Tibial artery (tissue), 4 donors: ENCODE data around the gene PLXNB1.

Experiments used
- DNase-seq, 2 donors: peaks; one replicate each; pipeline ENCODE4 v3.0.0-alpha.2; 2019
- H3K27ac ChIP-seq, 2 donors: fragments of 200-600 bp; sonication (generic) in 1 of 2; 1 replicate in 1 of 2; 2 replicates in 1 of 2; pipeline ENCODE4 v1.5.1; 2018 to 2019; ENCODE audit warnings: mild to moderate bottlenecking in 1 of 2
- H3K27me3 ChIP-seq, 2 donors: fragments of 200-600 bp; sonication (generic) in 1 of 2; one replicate each; pipeline versions ENCODE4 v1.5.1 to v1.6.0; 2016 to 2019
- H3K36me3 ChIP-seq, 3 donors: fragments of 200-600 bp; sonication (generic) in 2 of 3; one replicate each; pipeline ENCODE4 v1.5.1; 2016 to 2019; ENCODE audit warnings: mild to moderate bottlenecking in 2 of 3
- H3K4me1 ChIP-seq, 4 donors: fragments of 200-600 bp; sonication (generic) in 2 of 4; 1 replicate in 3 of 4; 2 replicates in 1 of 4; pipeline ENCODE4 v1.5.1; 2016 to 2019
- H3K4me3 ChIP-seq, 2 donors: fragments of 200-600 bp; sonication (generic) in 1 of 2; 1 replicate in 1 of 2; 2 replicates in 1 of 2; pipeline ENCODE4 v1.5.1; 2018 to 2019; ENCODE audit warnings: mild to moderate bottlenecking in 2 of 2
- H3K9me3 ChIP-seq, 3 donors: fragments of 200-600 bp; sonication (generic) in 1 of 3; one replicate each; pipeline ENCODE4 v1.5.1; 2016 to 2019
- intact Hi-C: fragments of 100-400 bp; cut with DNase I; formaldehyde crosslinking; loops from one replicate; pipeline ENCODE4 v1.15.0; 2023; ENCODE audit warnings: low total_unique reads
- TF ChIP-seq, protein P1 (sequence below), 2 experiments: fragments of 200-600 bp in 1 of 2; fragments of 450-650 bp in 1 of 2; IDR thresholded peaks; one replicate each; pipeline ENCODE4 v1.5.1; 2017 to 2019; ENCODE audit warnings: antibody characterized with exemption in 2 of 2, mild to moderate bottlenecking in 1 of 2, moderate library complexity in 1 of 2

The PLXNB1 gene

GRCh38 chr3:48439820-48440589 is 10.1 kb upstream of the PLXNB1 start, which contains the start of the genes CCDC51 and TMA7:
TSS of gene CCDC51 (minus strand) at chr3:48440119. CDS start at chr3:48435128, 4,991 bp downstream.
TSS of gene TMA7 (plus strand) at chr3:48440257. CDS start at chr3:48440297, 40 bp downstream.
- Histone ChIP-seq H3K4me1 (peaks cover 5 to 36% (median 18%) of the 10 kb centered on the region in 4 donors), H3K4me3 (peak within 1 kb of the TSS; percentile 84 to 96), H3K27ac (peak within 1 kb of the TSS; percentile 93 to 94), H3K27me3 (no peaks in the 10 kb centered on the region), H3K9me3 (no peaks in the 10 kb centered on the region), H3K36me3 (peaks cover 7 to 33% (median 29%) of the 10 kb centered on the region in 3 donors)
- TF ChIP-seq, protein P1, sequence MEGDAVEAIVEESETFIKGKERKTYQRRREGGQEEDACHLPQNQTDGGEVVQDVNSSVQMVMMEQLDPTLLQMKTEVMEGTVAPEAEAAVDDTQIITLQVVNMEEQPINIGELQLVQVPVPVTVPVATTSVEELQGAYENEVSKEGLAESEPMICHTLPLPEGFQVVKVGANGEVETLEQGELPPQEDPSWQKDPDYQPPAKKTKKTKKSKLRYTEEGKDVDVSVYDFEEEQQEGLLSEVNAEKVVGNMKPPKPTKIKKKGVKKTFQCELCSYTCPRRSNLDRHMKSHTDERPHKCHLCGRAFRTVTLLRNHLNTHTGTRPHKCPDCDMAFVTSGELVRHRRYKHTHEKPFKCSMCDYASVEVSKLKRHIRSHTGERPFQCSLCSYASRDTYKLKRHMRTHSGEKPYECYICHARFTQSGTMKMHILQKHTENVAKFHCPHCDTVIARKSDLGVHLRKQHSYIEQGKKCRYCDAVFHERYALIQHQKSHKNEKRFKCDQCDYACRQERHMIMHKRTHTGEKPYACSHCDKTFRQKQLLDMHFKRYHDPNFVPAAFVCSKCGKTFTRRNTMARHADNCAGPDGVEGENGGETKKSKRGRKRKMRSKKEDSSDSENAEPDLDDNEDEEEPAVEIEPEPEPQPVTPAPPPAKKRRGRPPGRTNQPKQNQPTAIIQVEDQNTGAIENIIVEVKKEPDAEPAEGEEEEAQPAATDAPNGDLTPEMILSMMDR (IDR thresholded peaks at IDR 0.05) = no peak
- intact Hi-C loops = loop anchor here (10.0 kb wide), 2 partner anchors 135 to 205 kb away; partner anchors contain the start of gene NME6
- DNase-seq = peak; percentile 99

DNA sequence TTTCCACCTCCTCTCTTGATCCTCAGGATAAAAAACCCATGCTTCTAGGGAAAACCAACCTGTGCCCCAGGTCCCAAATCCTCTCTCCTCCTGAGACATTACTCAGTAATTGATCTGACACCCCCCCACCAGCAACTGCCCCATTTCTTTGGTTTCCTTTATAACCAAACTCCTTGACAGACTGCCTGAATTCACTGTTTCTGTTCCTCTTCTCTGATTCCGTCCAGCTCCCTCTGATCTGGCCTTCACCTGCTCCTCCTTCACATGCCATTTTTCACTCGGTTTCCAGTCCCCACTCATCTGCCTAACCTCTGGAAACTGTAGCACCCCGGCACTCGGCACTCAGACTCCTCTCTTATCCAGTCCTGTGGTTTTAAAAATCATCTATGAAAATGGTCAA is 7.9 kb upstream of the PLXNB1 start:
- Histone ChIP-seq H3K27ac (no peak overlapping the region), H3K36me3 (peaks cover 0 to 24% (median 10%) of the 10 kb centered on the region in 3 donors)
- no peak for DNase-seq

GRCh38 chr3:48436855-48437254 is 7.0 kb upstream of the PLXNB1 start:
- DNase-seq = no peak
- no peak overlapping the region for H3K4me3 ChIP-seq
- intact Hi-C loops = loop anchor here (2.0 to 10.0 kb wide), 4 partner anchors 36 to 202 kb away; partner anchors contain the start of gene NME6
- TF ChIP-seq, protein P1 (IDR thresholded peaks at IDR 0.05) = no peak
- H3K4me1 ChIP-seq = peaks cover 5 to 54% (median 40%) of the 10 kb centered on the region in 4 donors
- H3K27me3 ChIP-seq = no peaks in the 10 kb centered on the region
- H3K36me3 ChIP-seq = peaks cover 0 to 19% (median 3%) of the 10 kb centered on the region in 3 donors
- no peak overlapping the region for H3K27ac ChIP-seq
- no peaks in the 10 kb centered on the region for H3K9me3 ChIP-seq

More for the DNA sequence above, 7.9 kb upstream of the PLXNB1 start:
- intact Hi-C loops = loop anchor here (2.0 to 10.0 kb wide), 4 partner anchors 37 to 203 kb away; partner anchors contain the start of gene NME6
- Histone ChIP-seq H3K27me3 (no peaks in the 10 kb centered on the region), H3K4me3 (no peak overlapping the region), H3K9me3 (no peaks in the 10 kb centered on the region), H3K4me1 (peaks cover 5 to 58% (median 37%) of the 10 kb centered on the region in 4 donors)
- TF ChIP-seq, protein P1 (IDR thresholded peaks at IDR 0.05) = no peak

DNA sequence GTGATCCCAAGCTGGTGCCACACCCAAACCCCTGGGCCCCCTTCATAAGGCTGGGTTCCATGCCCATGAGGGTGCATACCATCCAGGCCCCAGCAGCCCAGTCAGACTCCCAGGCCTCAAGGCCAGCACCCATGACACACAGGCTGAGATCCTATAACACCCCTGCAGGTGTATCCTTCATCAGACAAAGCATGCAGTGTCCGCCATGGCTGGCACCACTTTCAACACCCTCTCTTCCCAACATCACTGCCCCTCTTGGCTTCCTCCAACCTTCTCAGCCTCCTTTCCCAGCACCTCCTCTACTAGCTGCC is 6.5 kb upstream of the PLXNB1 start:
- peaks cover 5 to 50% (median 38%) of the 10 kb centered on the region in 4 donors for H3K4me1 ChIP-seq
- no peak for DNase-seq
- no peak overlapping the region for H3K4me3 ChIP-seq
- H3K27me3 ChIP-seq = no peaks in the 10 kb centered on the region
- peaks cover 0 to 15% (median 0%) of the 10 kb centered on the region in 3 donors for H3K36me3 ChIP-seq
- no peaks in the 10 kb centered on the region for H3K9me3 ChIP-seq
- TF ChIP-seq, protein P1 (IDR thresholded peaks at IDR 0.05) = no peak
- intact Hi-C loops = loop anchor here (2.0 to 10.0 kb wide), 4 partner anchors 36 to 202 kb away; partner anchors contain the start of gene NME6
- H3K27ac ChIP-seq = peak overlapping the region; percentile 93 to 99

GRCh38 chr3:48435774-48436476 is 6.0 kb upstream of the PLXNB1 start:
- peak overlapping the region; percentile 93 to 99 for H3K27ac ChIP-seq
- intact Hi-C loops = loop anchor here (2.0 to 10.0 kb wide), 4 partner anchors 35 to 201 kb away; partner anchors contain the start of gene NME6
- TF ChIP-seq, protein P1 (IDR thresholded peaks at IDR 0.05) = peak; percentile 98 to 100
- no peaks in the 10 kb centered on the region for H3K27me3 ChIP-seq
- DNase-seq = peak; percentile 88 to 92
- H3K9me3 ChIP-seq = no peaks in the 10 kb centered on the region
- H3K36me3 ChIP-seq = peaks cover 0 to 15% (median 0%) of the 10 kb centered on the region in 3 donors
- peaks cover 5 to 48% (median 35%) of the 10 kb centered on the region in 4 donors for H3K4me1 ChIP-seq
- H3K4me3 ChIP-seq = no peak overlapping the region
